HFF-Myc (cell line): Measurements from ENCODE around the gene LDHD.
A peak's percentile ranks its signal among the peaks of the same experiment; 100 is the strongest.

Experiments used
- DNase-seq: peaks from one replicate; pipeline ENCODE4 v3.0.0-alpha.2; 2011; ENCODE audit warnings: low read depth; ENCODE audit errors: extremely low read depth
- H3K4me3 ChIP-seq: replicated peaks from 2 replicates; pipeline ENCODE4 v1.5.1; 2011; ENCODE audit warnings: low read depth, mild to moderate bottlenecking, control low read depth, low read length
- TF ChIP-seq, protein P1 (sequence below): IDR thresholded peaks from 2 replicates; pipeline ENCODE4 v1.5.1; 2012; ENCODE audit warnings: mild to moderate bottlenecking, low read depth, low read length, control low read depth; ENCODE audit errors: missing control alignments

LDHD gene

DNA sequence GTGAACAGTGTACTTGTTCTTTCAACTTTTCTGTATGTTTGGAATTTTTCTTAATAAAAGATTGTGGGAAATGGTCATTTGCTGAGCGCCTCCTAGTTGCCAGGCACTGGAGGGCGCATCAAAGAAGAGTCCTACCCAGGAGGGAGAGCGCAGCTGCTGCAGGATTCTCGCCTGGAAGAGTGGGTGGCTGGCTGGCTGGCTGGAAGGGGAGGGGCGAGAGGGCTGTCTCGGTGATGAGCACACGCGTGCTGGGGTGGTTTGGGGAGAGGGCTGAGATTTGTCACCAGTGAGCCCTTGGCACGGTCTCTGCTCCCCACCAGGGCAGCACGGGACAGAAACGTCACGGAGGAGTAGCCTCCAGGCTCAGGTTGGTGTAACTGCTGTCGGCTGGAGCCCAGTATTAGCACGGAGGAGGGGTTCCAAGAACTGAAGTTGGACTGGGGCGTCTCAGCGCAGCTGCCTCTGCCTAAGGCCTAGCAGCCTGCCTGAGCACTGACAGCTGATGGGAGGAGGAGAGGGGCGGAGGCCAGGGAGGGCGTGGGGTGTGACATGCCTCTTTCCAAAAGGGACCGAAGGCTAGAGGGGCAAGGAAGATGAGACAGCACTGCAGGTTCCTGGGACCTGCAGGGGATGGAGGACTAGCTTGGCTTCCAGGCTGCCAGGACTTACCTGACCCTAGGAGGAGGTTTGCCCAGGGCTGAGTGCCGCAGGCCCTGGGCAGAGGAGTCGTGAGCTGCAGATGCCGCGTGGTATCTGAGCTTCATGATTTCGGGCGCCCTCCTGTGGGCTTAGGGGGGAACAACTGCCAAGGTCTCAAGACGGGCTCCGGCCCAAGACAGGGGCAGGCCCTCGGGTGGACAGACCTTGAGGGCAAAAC lies 5.7 kb downstream of the LDHD start:
- DNase-seq: peak; percentile 70
- TF ChIP-seq, protein P1, sequence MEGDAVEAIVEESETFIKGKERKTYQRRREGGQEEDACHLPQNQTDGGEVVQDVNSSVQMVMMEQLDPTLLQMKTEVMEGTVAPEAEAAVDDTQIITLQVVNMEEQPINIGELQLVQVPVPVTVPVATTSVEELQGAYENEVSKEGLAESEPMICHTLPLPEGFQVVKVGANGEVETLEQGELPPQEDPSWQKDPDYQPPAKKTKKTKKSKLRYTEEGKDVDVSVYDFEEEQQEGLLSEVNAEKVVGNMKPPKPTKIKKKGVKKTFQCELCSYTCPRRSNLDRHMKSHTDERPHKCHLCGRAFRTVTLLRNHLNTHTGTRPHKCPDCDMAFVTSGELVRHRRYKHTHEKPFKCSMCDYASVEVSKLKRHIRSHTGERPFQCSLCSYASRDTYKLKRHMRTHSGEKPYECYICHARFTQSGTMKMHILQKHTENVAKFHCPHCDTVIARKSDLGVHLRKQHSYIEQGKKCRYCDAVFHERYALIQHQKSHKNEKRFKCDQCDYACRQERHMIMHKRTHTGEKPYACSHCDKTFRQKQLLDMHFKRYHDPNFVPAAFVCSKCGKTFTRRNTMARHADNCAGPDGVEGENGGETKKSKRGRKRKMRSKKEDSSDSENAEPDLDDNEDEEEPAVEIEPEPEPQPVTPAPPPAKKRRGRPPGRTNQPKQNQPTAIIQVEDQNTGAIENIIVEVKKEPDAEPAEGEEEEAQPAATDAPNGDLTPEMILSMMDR: peak; percentile 90
- H3K4me3 ChIP-seq: peak overlapping the region; percentile 33

- TF ChIP-seq, protein P1: no peak
- no peak overlapping the region for H3K4me3 ChIP-seq
- no peak for DNase-seq
These were observed 6.8 kb downstream of the LDHD start for GRCh38 chr16:75109732-75110243.

GRCh38 chr16:75108792-75109731 lies 7.5 kb downstream of the LDHD start:
- no peak overlapping the region for H3K4me3 ChIP-seq
- peak; percentile 81 for DNase-seq
- TF ChIP-seq, protein P1: no peak

DNA sequence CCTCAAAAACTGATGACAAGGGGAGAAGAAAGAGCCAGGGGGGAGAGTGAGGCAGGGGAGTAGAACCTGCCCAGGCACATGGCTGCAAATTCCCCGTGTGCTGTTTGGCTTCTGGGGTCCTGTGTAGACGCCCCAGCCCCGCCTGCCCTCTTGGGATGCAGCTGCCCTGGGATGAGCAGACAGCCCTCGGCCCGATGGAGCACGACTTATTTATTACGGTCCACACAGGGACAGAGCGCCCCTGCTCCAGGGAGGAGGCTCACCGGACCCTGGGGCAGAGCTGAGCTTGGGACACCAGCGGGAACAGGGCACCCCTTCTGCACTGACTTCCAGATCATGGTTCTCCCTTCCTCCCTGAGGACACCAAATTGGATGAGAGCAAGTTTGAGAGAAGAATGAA lies 9.1 kb downstream of the LDHD start:
- no peak overlapping the region for H3K4me3 ChIP-seq

DNA sequence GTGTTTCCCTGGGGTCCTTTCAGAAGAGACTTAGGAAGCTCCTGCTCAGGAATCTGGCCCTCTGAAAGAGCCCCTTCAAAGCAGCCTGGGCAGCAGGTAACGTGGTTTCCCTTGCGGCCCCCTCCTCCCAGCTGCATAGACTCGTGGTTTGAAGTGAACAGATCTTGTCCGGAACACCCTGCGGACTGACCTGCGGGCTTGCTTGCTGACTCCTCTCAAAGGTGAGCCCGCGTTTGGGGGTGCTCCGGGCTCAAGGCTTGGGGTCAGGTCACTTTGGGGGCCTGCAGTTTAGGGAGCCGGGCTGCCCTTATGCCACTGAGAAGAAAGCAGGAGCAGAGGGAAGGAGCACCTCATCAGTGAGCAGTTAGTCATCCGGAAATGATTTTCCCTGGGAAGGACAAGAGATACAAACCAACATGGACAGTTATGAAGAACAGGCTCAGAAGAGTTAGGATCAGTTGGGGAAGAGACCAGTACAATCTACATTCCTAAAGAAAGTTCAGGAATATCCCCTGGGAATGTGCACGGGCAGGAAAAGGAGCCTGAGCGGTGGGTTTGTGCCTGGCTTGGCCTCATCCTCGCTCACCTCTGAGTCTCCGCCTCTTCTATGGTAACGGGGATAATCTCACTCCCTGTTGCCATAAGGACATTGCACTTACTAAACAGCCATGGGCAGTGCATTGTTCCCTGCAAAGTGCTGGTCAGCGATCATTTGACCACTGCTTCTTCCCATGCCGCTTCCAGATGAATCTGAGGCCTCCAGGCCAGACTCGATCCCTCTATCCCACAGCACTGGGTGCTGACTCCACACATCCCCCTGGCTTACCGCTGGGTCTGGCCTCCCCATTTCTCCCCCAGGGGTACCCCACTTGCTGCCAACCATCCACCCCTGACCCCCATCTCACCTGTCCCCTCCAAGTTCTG lies 10.0 kb downstream of the LDHD start:
- TF ChIP-seq, protein P1: no peak

More for the DNA sequence above, 9.1 kb downstream of the LDHD start:
- TF ChIP-seq, protein P1: no peak
- DNase-seq: no peak

More for the DNA sequence above, 10.0 kb downstream of the LDHD start:
- DNase-seq: no peak
- H3K4me3 ChIP-seq: no peak overlapping the region
